VCaP (cell line): ENCODE results near the gene MST1R.

Experiments
- H3K27ac ChIP-seq: fragments of 450-650 bp; 2 replicates; pipeline ENCODE4 v1.5.1; 2017
- CTCF ChIP-seq: fragments of 450-650 bp; conservative IDR thresholded peaks from 2 replicates; pipeline ENCODE4 v1.5.1; 2017; ENCODE audit warnings: mild to moderate bottlenecking, moderate library complexity

Gene MST1R

DNA sequence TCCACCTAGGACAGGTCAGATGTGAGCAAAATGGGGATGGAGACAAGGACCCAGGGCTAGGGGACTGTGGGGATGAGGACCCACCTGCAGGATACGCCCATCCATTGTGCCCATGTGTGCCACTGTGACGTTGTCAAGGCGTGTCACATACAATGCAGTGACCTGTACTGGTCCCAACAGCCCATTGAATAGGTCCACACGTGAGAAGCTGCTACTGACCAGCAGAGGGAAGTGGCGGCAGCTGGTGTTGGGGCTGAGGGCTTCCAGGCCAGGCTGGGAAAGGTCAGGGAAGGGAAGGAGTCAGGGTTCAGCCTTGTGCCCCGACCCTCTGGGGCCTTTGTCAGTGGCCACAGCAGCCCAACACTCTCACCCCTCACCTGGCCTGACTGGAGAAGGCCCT lies 4.7 kb downstream of the MST1R start:
- H3K27ac ChIP-seq, result no peak overlapping the region
- no peak for TF ChIP-seq CTCF

GRCh38 chr3:49896345-49896744 lies 7.3 kb downstream of the MST1R start:
- TF ChIP-seq CTCF, result no peak
- H3K27ac ChIP-seq, result no peak overlapping the region

DNA sequence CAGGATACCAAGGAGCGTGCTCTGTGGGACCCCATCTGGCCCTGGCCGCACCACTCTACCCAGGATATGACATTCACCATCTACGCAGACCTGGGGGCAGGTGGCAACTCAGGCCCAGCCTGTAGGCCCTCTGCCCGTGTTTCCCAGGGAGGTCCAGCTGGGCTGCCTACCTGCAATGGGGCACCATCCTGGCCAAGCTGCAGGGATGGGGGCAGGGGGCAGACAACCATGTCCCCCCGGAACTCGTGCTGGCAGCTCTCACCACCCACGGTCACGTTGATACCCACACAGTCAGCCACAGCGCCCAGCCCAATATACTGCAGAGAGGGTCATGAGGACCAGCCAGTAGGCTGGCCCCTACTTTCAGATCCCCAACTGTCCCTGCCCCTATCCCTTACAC lies 7.9 kb downstream of the MST1R start:
- H3K27ac ChIP-seq, result no peak overlapping the region
- TF ChIP-seq CTCF, result no peak

GRCh38 chr3:49889296-49889695 lies 14.4 kb downstream of the MST1R start:
- H3K27ac ChIP-seq, result no peak overlapping the region
- TF ChIP-seq CTCF, result no peak

DNA sequence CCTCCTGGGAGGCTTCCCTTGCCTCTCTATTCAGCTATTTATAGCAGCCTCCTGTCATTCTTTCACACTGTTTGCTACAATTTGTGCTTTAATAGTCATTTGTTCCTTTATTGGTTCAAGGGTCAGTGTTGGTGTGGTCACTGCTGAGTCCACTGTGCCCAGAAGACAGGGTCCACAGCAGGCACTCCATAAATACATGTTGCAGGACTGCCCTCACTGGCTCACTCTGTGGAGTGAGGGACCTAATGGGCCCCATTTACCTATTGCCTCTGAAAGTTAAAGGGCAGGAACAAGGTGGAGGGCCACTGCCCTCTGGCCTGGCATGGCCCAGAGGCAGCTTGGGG lies 16.8 kb downstream of the MST1R start:
- H3K27ac ChIP-seq, result no peak overlapping the region
- TF ChIP-seq CTCF, result no peak

DNA sequence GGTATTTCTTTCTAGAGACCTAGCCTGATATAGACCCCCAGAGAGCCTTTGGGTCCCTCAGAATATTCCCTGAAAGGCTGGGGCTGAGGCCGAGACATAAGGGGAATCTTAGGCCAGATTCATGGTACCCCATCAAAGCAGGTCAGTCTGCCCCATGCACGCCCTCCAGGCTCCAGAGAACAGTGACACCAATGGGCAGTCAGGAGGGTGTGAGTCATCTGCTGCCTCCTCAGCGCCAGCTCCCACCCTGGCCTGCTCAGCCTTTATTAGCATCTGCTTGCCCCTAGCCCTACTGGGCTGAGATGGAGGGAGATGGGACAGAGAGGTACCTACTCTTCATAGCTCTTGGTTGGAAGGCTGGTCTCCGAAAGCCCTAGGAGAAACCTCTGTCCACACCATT lies 19.7 kb downstream of the MST1R start:
- H3K27ac ChIP-seq, result no peak overlapping the region
- no peak for TF ChIP-seq CTCF

DNA sequence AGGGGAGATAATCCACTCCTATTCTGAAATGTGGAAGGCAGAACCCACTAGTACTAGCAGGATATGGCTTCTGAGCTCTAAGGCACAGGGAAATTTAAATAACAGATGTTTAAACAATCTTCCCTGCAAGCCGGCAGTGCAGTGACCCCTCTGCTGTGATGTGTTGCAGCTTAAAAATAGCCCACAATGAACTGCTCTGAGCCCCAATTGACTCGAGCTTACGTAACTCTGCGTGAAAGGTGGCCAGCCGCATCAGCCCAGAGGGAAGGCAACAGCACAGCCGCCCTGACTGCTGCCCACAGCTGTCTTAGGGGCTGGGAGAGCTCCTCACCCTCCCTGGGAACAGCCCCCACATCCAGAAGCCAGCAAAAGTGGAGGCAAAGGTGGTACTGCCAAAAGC lies 21.5 kb downstream of the MST1R start:
- no peak for TF ChIP-seq CTCF
- no peak overlapping the region for H3K27ac ChIP-seq

- no peak overlapping the region for H3K27ac ChIP-seq
- TF ChIP-seq CTCF, result no peak
Observed at GRCh38 chr3:49880581-49881315, 22.9 kb downstream of the MST1R start.
